Mesendoderm (in vitro differentiated cells): ENCODE data around the gene TMEM109.

Source experiments
- DNase-seq: peaks from one replicate; pipeline ENCODE4 v3.0.0; 2013
- H2AK5ac ChIP-seq: 2 replicates; pipeline ENCODE4 v1.6.1; 2013; ENCODE audit warnings: low read length, inconsistent platforms
- H2BK120ac ChIP-seq: 2 replicates; pipeline ENCODE4 v1.6.1; 2013; ENCODE audit warnings: low read depth, mild to moderate bottlenecking, low read length, moderate library complexity, mixed read lengths
- H2BK15ac ChIP-seq: replicated peaks from 2 replicates; pipeline ENCODE4 v1.6.1; 2013; ENCODE audit warnings: low read depth, mild to moderate bottlenecking, moderate library complexity
- H2BK5ac ChIP-seq: 2 replicates; pipeline ENCODE4 v1.6.1; 2013; ENCODE audit warnings: low read length, inconsistent platforms
- H3K18ac ChIP-seq: 2 replicates; pipeline ENCODE4 v1.6.1; 2013; ENCODE audit warnings: mild to moderate bottlenecking, low read length, mixed read lengths
- H3K23ac ChIP-seq: one replicate; pipeline ENCODE4 v1.6.1; 2013; ENCODE audit warnings: low read length
- H3K27ac ChIP-seq: 2 replicates; pipeline ENCODE4 v1.5.1; 2013; ENCODE audit warnings: low read depth, mild to moderate bottlenecking, inconsistent platforms, low read length, moderate library complexity
- H3K27me3 ChIP-seq: 2 replicates; pipeline ENCODE4 v1.6.1; 2013; ENCODE audit warnings: low read length, control low read depth, mild to moderate bottlenecking, inconsistent platforms; ENCODE audit not compliant: insufficient read depth, poor library complexity
- H3K36me3 ChIP-seq: 2 replicates; pipeline ENCODE4 v1.6.1; 2013; ENCODE audit warnings: low read length, inconsistent platforms; ENCODE audit not compliant: control insufficient read depth, insufficient read depth
- H3K4ac ChIP-seq: one replicate; pipeline ENCODE4 v1.6.1; 2013; ENCODE audit warnings: low read depth, mild to moderate bottlenecking, low read length, moderate library complexity
- H3K4me1 ChIP-seq: 2 replicates; pipeline ENCODE4 v1.6.1; 2013; ENCODE audit warnings: low read depth, low read length, inconsistent platforms; ENCODE audit not compliant: control insufficient read depth
- H3K4me2 ChIP-seq: 2 replicates; pipeline ENCODE4 v1.6.1; 2013; ENCODE audit warnings: low read length
- H3K4me3 ChIP-seq: 2 replicates; pipeline ENCODE4 v1.5.1; 2013; ENCODE audit warnings: mild to moderate bottlenecking, low read length
- H3K56ac ChIP-seq: one replicate; pipeline ENCODE4 v1.6.1; 2013; ENCODE audit warnings: low read length
- H3K79me1 ChIP-seq: 2 replicates; pipeline ENCODE4 v1.6.1; 2013; ENCODE audit warnings: low read length, inconsistent platforms
- H3K79me2 ChIP-seq: 2 replicates; pipeline ENCODE4 v1.6.1; 2013; ENCODE audit warnings: mild to moderate bottlenecking, low read length; ENCODE audit not compliant: control insufficient read depth, insufficient read depth
- H3K9ac ChIP-seq: 2 replicates; pipeline ENCODE4 v1.6.1; 2013; ENCODE audit warnings: low read length, inconsistent platforms
- H4K5ac ChIP-seq: one replicate; pipeline ENCODE4 v1.6.1; 2013; ENCODE audit warnings: low read length
- H4K8ac ChIP-seq: one replicate; pipeline ENCODE4 v1.6.1; 2013; ENCODE audit warnings: low read depth, mild to moderate bottlenecking, control low read depth, low read length, moderate library complexity
- WGBS: extraction: QIAGEN DNeasy Blood & Tissue Kit; methylation state at CpG from one replicate; pipeline ENCODE4 v1.1.7; 2013; ENCODE audit warnings: low lambda C conversion rate, missing lambda C conversion rate; ENCODE audit not compliant: insufficient coverage; ENCODE audit errors: extremely low coverage; 5-methylcytosine and 5-hydroxymethylcytosine counted together

Gene TMEM109

DNA sequence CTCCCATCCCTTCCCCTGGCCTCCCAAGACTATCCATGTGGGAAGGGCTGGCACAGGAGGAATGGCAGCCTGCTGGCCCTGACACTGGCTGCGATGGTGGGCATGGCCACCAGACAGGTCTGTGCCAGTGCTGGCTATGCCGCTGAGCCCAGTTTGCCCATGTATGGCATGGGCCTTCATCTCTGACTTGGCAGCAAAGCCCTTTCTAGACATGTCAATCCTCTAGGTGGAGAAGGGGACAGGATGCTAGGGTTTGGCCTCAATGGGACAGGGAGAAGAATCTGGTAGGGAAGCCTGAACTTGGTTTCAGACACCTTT lies 37.8 kb upstream of the TMEM109 start:
- Histone ChIP-seq H2BK5ac (no peak overlapping the region), H3K56ac (no peak overlapping the region), H4K5ac (no peak overlapping the region), H2BK15ac (no peak overlapping the region), H3K27me3 (no peaks in the 10 kb centered on the region), H3K36me3 (peaks cover 4% of the 10 kb centered on the region), H3K9ac (no peak overlapping the region), H3K79me1 (no peaks in the 10 kb centered on the region), H3K18ac (no peak overlapping the region), H2AK5ac (no peak overlapping the region), H3K4me3 (no peak overlapping the region), H3K4ac (no peak overlapping the region), H2BK120ac (no peak overlapping the region), H3K4me1 (no peaks in the 10 kb centered on the region), H3K79me2 (no peaks in the 10 kb centered on the region), H3K23ac (no peak overlapping the region), H3K4me2 (no peak overlapping the region), H3K27ac (no peak overlapping the region), H4K8ac (no peak overlapping the region)
- WGBS: no CpG with 5 or more reads among the region's 2 CpGs
- DNase-seq: no peak

GRCh38 chr11:60878245-60879101 lies 35.5 kb upstream of the TMEM109 start:
- Histone ChIP-seq H3K23ac (no peak overlapping the region), H3K27ac (no peak overlapping the region), H4K8ac (no peak overlapping the region), H3K4me2 (no peak overlapping the region), H2BK15ac (no peak overlapping the region), H3K4me3 (no peak overlapping the region), H2AK5ac (no peak overlapping the region), H2BK120ac (no peak overlapping the region), H3K18ac (no peak overlapping the region), H3K36me3 (peaks cover 4% of the 10 kb centered on the region), H4K5ac (no peak overlapping the region), H3K56ac (no peak overlapping the region), H3K9ac (no peak overlapping the region), H3K4ac (no peak overlapping the region), H3K4me1 (no peaks in the 10 kb centered on the region), H3K79me1 (no peaks in the 10 kb centered on the region), H3K79me2 (no peaks in the 10 kb centered on the region), H3K27me3 (no peaks in the 10 kb centered on the region), H2BK5ac (no peak overlapping the region)
- DNase-seq: no peak
- WGBS: no CpG with 5 or more reads among the region's 5 CpGs

DNA sequence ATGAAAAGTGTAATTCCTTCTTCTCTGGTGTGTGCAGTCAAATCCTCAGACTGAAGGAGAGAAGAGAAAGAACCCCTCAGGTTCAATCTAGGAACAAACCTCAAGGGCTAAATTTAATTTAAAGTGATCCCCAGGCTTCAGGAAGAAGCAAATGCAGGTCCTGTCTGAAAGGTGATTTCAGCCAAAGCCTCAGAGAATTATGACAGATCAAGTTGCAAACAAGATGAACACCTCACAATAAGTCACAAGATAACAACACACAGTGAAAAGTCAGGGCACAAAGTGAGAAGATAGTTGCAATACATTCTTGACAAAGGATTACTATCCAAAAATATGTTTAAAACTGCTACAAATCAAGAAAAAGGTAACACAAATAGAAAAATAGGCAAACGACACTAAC lies 34.9 kb upstream of the TMEM109 start:
- WGBS: no CpG with 5 or more reads among the region's 1 CpG

GRCh38 chr11:60879971-60880588 lies 33.9 kb upstream of the TMEM109 start:
- Histone ChIP-seq H3K36me3 (peaks cover 4% of the 10 kb centered on the region), H2AK5ac (no peak overlapping the region), H4K5ac (no peak overlapping the region), H3K4me3 (no peak overlapping the region), H3K18ac (no peak overlapping the region), H3K9ac (no peak overlapping the region), H3K4me2 (no peak overlapping the region), H2BK120ac (no peak overlapping the region), H3K4ac (no peak overlapping the region), H3K23ac (no peak overlapping the region), H3K27ac (no peak overlapping the region), H2BK15ac (no peak overlapping the region), H3K79me1 (no peaks in the 10 kb centered on the region), H2BK5ac (no peak overlapping the region), H3K56ac (no peak overlapping the region), H3K4me1 (no peaks in the 10 kb centered on the region), H4K8ac (no peak overlapping the region), H3K27me3 (no peaks in the 10 kb centered on the region), H3K79me2 (no peaks in the 10 kb centered on the region)
- WGBS: no CpG with 5 or more reads among the region's 5 CpGs
- DNase-seq: no peak

More for the DNA sequence above, 34.9 kb upstream of the TMEM109 start:
- Histone ChIP-seq H4K5ac (no peak overlapping the region), H3K27ac (no peak overlapping the region), H3K9ac (no peak overlapping the region), H3K79me1 (no peaks in the 10 kb centered on the region), H3K27me3 (no peaks in the 10 kb centered on the region), H2BK15ac (no peak overlapping the region), H3K23ac (no peak overlapping the region), H3K56ac (no peak overlapping the region), H3K4ac (no peak overlapping the region), H2BK120ac (no peak overlapping the region), H3K4me2 (no peak overlapping the region), H3K36me3 (peaks cover 4% of the 10 kb centered on the region), H4K8ac (no peak overlapping the region), H2BK5ac (no peak overlapping the region), H3K4me3 (no peak overlapping the region), H3K4me1 (no peaks in the 10 kb centered on the region), H2AK5ac (no peak overlapping the region), H3K18ac (no peak overlapping the region), H3K79me2 (no peaks in the 10 kb centered on the region)
- DNase-seq: no peak

DNA sequence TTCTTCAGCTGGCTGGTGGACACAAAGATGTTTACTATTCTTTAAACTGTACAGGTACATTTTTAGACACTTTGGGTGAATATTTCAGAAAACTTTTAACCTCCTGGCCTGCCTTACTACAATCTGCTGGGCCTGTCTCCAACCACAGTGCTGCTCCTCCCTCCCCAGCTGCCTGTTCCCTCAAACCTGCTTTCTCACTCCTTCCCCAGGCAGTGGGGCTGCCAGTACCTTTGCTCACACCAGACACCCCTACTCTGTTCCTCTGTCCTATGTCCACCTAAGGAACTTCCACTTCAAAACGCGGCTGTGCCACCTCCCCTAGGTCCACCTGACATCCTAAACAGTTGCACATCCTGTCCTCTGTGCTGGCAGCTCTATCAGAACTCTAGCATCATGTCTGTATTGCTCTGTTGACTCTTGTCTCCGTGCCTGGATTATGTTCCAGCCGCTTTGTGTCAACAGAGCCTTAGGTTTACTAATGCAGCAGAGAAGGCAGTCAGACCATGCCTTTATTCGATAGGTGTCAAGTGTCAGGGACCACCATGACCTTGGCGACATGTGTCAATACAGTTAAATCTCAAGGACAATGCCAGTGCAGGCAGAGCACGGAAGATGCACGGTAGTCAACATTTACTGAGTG lies 33.2 kb upstream of the TMEM109 start:
- H3K4me3 ChIP-seq: no peak overlapping the region
- H2BK120ac ChIP-seq: no peak overlapping the region
- WGBS: no CpG with 5 or more reads among the region's 8 CpGs
- H3K4ac ChIP-seq: no peak overlapping the region
- no peak overlapping the region for H4K5ac ChIP-seq
- H3K27me3 ChIP-seq: no peaks in the 10 kb centered on the region
- no peak overlapping the region for H3K9ac ChIP-seq
- no peak overlapping the region for H2AK5ac ChIP-seq
- H3K79me2 ChIP-seq: no peaks in the 10 kb centered on the region
- H3K36me3 ChIP-seq: peaks cover 4% of the 10 kb centered on the region
- H3K4me2 ChIP-seq: no peak overlapping the region
- no peak overlapping the region for H3K27ac ChIP-seq
- H3K23ac ChIP-seq: no peak overlapping the region
- no peak overlapping the region for H3K18ac ChIP-seq
- H4K8ac ChIP-seq: no peak overlapping the region
- H3K56ac ChIP-seq: no peak overlapping the region
- H2BK5ac ChIP-seq: no peak overlapping the region
- H3K4me1 ChIP-seq: no peaks in the 10 kb centered on the region
- H2BK15ac ChIP-seq: no peak overlapping the region
- DNase-seq: no peak
- no peaks in the 10 kb centered on the region for H3K79me1 ChIP-seq
